ENCODE results near the gene PPP2R2D. TPM values are rescaled to one million over a fixed set of nuclear protein-coding genes. Genes with fewer than 3 reads are reported as not detected.

Gene PPP2R2D
- total RNA-seq, 1 donor = 23.9 TPM

GRCh38 chr10:131928248-131929095 lies 27.7 kb downstream of the PPP2R2D start:
- Histone ChIP-seq H3K9me3 (ENCODE audit: low read depth, low read length) (peaks cover 2% of the 10 kb centered on the region), H4K20me1 (ENCODE audit: insufficient read depth, low read length) (peaks cover 3% of the 10 kb centered on the region), H3K4me2 (ENCODE audit: insufficient read depth, low read length) (peak overlapping the region; percentile 42), H3K79me2 (ENCODE audit: insufficient read depth, low read length) (peaks cover 94% of the 10 kb centered on the region), H3K27me3 (ENCODE audit: insufficient read depth, low read length) (no peaks in the 10 kb centered on the region), H3K4me3 (ENCODE audit: insufficient read depth, low read length) (peak overlapping the region; percentile 5), H2AFZ (ENCODE audit: low read length) (no peak overlapping the region), H3K36me3 (ENCODE audit: insufficient read depth, low read length) (no peaks in the 10 kb centered on the region), H3K27ac (ENCODE audit: low read depth, low read length) (peak overlapping the region; percentile 75), H3K4me1 (ENCODE audit: insufficient read depth, low read length) (peaks cover 40% of the 10 kb centered on the region)
- TF ChIP-seq CTCF (IDR thresholded peaks at IDR 0.05; ENCODE audit: extremely low read depth, low read depth, low read length) = no peak
- DNase-seq (ENCODE audit: insufficient read length, low spot score, missing footprints) = peak; percentile 92

- H3K4me2 ChIP-seq (ENCODE audit: insufficient read depth, low read length) = peak overlapping the region; percentile 42
- no peaks in the 10 kb centered on the region for H3K36me3 ChIP-seq (ENCODE audit: insufficient read depth, low read length)
- H4K20me1 ChIP-seq (ENCODE audit: insufficient read depth, low read length) = peaks cover 2% of the 10 kb centered on the region
- H3K27ac ChIP-seq (ENCODE audit: low read depth, low read length) = peak overlapping the region; percentile 75
- no peak for DNase-seq (ENCODE audit: insufficient read length, low spot score, missing footprints)
- H3K4me3 ChIP-seq (ENCODE audit: insufficient read depth, low read length) = peak overlapping the region; percentile 5
- no peak overlapping the region for H2AFZ ChIP-seq (ENCODE audit: low read length)
- H3K4me1 ChIP-seq (ENCODE audit: insufficient read depth, low read length) = peaks cover 40% of the 10 kb centered on the region
- H3K9me3 ChIP-seq (ENCODE audit: low read depth, low read length) = peaks cover 2% of the 10 kb centered on the region
- H3K79me2 ChIP-seq (ENCODE audit: insufficient read depth, low read length) = peaks cover 94% of the 10 kb centered on the region
- H3K27me3 ChIP-seq (ENCODE audit: insufficient read depth, low read length) = no peaks in the 10 kb centered on the region
- no peak for TF ChIP-seq CTCF (IDR thresholded peaks at IDR 0.05; ENCODE audit: extremely low read depth, low read depth, low read length)
Observed at GRCh38 chr10:131929122-131929845, 28.5 kb downstream of the PPP2R2D start.

- peaks cover 40% of the 10 kb centered on the region for H3K4me1 ChIP-seq (ENCODE audit: insufficient read depth, low read length)
- TF ChIP-seq CTCF (IDR thresholded peaks at IDR 0.05; ENCODE audit: extremely low read depth, low read depth, low read length) = no peak
- no peak overlapping the region for H2AFZ ChIP-seq (ENCODE audit: low read length)
- H4K20me1 ChIP-seq (ENCODE audit: insufficient read depth, low read length) = peaks cover 2% of the 10 kb centered on the region
- no peaks in the 10 kb centered on the region for H3K9me3 ChIP-seq (ENCODE audit: low read depth, low read length)
- no peak for DNase-seq (ENCODE audit: insufficient read length, low spot score, missing footprints)
- peaks cover 94% of the 10 kb centered on the region for H3K79me2 ChIP-seq (ENCODE audit: insufficient read depth, low read length)
- no peaks in the 10 kb centered on the region for H3K27me3 ChIP-seq (ENCODE audit: insufficient read depth, low read length)
- no peak overlapping the region for H3K4me3 ChIP-seq (ENCODE audit: insufficient read depth, low read length)
- peaks cover 5% of the 10 kb centered on the region for H3K36me3 ChIP-seq (ENCODE audit: insufficient read depth, low read length)
- no peak overlapping the region for H3K4me2 ChIP-seq (ENCODE audit: insufficient read depth, low read length)
- no peak overlapping the region for H3K27ac ChIP-seq (ENCODE audit: low read depth, low read length)
Observed at GRCh38 chr10:131930150-131930549, 29.3 kb downstream of the PPP2R2D start.
